Prostate gland (tissue), 2 donors: ENCODE data around the gene KIN.
"Not testable (repeated sequence)": the region's sequence is repeated elsewhere in the genome, so short reads cannot be mapped to it uniquely, and the experiment has no call there.

Experiments used
- CTCF ChIP-seq, 4 experiments: fragments of 200-600 bp in 2 of 4; fragments of 450-650 bp in 2 of 4; sonication (generic) in 2 of 4; IDR thresholded peaks; 1 replicate in 3 of 4; 2 replicates in 1 of 4; pipeline ENCODE4 v1.5.1; 2016 to 2019; ENCODE audit warnings: antibody characterized with exemption in 4 of 4, mild to moderate bottlenecking in 2 of 4, moderate library complexity in 2 of 4
- POLR2A ChIP-seq: fragments of 450-650 bp; IDR thresholded peaks from one replicate; pipeline ENCODE4 v1.6.1; 2016; ENCODE audit warnings: antibody characterized with exemption, mild to moderate bottlenecking
- POLR2AphosphoS5 ChIP-seq: sonication (generic); formaldehyde crosslinking; IDR thresholded peaks from one replicate; pipeline ENCODE4 v1.6.1; 2017; ENCODE audit warnings: antibody characterized with exemption

GRCh38 chr10:7782194-7782593 is 5.6 kb downstream of the KIN start:
- TF ChIP-seq POLR2AphosphoS5; POLR2A; CTCF (IDR thresholded peaks at IDR 0.05): not testable (repeated sequence)
